SW 1271 (cell line): ENCODE results near the gene LINC00237.

Experiments used
- DNase-seq, 2 experiments: peaks; one replicate each; lab custom pipeline; 2025; lab: John Stamatoyannopoulos, UW

LINC00237 gene

GRCh38 chr20:21125072-21125848 lies 19.1 kb upstream of the LINC00237 start:
- peak in 1 of 2 experiments; percentile 75 for DNase-seq

- no peak for DNase-seq
Observed at GRCh38 chr20:21124190-21124589, 18.0 kb upstream of the LINC00237 start.

DNA sequence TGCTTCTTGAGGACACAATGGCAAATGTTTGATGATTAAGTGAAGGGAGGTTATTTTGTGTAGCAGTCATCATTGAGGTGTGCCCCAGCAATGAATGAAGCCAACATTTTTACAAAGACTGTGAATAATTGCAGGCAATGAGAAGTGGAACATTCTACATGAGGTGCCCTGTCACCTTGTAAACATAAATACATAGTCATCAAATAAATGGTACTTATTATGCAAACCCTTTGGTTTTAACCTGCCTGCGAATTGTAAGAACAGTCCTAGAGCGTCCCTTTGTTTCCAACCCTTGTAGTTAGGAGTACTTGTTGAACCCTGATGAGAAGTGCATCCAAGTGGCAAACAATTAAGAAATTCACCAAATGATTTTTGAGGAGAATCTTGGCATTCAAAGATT lies 12.6 kb upstream of the LINC00237 start:
- no peak for DNase-seq

DNA sequence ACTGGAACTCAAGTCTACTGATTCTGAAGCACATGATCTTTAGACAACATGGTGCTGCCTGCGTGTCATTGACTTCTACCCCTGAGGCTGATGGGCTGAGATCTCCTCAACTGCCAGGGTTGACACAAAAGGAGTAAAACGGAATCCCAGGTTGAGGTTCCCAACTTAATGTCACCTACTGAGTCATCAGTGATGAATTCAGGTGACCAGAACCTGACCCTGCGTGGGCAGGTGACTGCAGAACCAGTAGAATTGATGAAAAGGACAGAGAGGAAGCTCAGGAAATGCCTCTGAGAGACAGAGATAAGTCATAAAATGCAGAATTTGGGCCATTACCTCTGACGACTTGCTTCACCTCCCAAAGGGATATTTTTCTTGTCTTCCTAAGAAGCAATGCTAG lies 12.0 kb upstream of the LINC00237 start:
- no peak for DNase-seq

GRCh38 chr20:21117521-21117920 lies 11.4 kb upstream of the LINC00237 start:
- DNase-seq = no peak

DNA sequence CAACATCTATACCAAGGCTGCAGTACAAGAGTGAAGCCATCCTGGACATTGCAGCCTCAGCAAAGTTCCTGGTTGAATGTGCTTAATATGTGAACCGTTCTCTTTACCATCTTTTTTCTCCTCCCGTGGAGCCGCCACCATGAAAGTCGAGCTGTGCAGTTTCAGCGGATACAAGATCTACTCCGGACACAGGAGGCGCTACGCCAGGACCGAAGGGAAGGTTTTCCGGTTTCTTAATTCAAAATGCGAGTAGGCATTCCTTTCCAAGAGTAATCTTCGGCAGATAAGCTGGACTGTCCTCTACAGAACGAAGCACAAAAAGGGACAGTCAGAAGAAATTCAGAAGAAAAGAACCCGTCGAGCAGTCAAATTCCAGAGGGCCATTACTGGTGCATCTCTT lies 8.4 kb upstream of the LINC00237 start:
- no peak for DNase-seq

GRCh38 chr20:21113697-21114096 lies 7.5 kb upstream of the LINC00237 start:
- no peak for DNase-seq

- DNase-seq = no peak
Observed at GRCh38 chr20:21111416-21111815, 5.3 kb upstream of the LINC00237 start.

- no peak for DNase-seq
Observed at GRCh38 chr20:21110811-21111210, 4.7 kb upstream of the LINC00237 start.

- no peak for DNase-seq
Observed at GRCh38 chr20:21109144-21109543, 3.0 kb upstream of the LINC00237 start.

GRCh38 chr20:21105429-21106170 lies 558 bp downstream of the LINC00237 start:
- no peak for DNase-seq

DNA sequence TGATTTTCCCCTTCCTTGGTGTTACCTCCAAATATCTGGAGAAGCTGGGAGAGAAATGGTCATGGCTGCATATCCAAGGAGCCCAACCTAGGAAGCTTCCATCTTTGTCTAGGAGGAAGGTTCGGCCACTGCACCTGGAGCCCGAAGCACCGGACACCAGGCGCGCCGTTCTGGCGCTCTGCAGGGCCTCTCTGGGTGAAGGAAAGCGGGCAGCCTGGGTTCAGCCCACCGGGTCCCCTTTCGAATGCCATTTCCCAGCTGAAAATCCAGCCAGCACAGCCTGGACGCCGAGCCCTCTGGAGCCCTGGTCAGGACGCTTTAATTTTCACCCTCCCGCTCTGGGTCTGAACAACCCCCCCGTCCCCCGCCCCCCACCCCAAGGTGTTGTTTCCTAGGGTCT lies 1.2 kb downstream of the LINC00237 start:
- DNase-seq = no peak

DNA sequence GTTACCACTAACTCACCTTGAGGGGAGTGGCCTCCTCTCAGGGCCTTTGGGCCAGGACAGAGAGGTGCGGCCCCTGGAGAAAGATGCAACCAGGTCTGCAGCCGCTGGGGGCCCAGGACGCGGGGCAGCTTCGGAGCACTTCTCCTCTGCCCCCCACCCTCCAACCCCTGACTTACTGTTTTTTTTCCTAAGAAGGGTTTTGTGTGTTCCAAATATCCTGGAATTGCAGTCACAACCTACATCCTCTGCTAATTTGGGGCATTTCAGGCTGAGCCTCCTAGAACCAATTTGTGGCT lies 1.7 kb downstream of the LINC00237 start:
- no peak for DNase-seq

DNA sequence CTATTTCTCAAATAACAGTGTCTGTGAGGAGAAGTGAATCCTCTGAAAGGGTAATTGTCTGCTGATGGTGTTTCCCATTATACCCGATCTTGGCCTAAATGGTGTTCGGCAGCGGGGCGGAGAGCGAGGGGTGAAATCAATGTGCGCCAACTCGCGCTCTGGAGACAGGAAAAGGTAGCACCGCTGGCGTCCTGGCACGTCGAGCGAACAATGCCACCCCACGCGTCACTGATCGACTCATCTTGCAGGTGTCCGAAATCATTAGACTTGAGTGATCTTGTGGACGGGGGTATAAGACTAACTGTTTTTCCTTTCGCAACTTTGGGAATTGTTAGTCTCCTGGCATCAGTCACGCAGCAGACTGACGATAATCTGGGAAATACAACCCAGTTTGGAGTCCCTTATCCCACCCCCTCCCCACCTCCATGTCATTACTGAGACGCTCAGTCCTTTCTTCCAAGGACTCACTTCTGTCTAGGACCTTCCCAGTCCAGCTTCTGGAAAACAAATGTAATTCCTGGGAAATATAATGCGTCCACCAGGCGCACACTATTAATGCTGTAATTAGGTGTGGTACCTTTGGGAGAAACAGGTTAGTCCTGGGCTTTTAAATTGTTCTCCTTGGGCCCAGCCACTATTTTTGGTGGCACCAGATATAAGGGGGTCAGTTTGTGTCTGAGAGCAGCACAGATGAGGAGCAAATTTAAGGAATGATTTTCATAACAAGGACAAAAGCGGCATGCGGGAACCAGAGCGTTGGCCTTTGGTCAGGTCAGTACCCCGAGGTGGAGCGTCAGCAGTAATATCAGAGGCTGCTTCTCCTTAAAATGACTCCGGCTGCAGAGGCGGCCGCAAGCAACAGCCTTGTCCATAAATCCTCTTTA lies 2.3 kb downstream of the LINC00237 start:
- DNase-seq = no peak

DNA sequence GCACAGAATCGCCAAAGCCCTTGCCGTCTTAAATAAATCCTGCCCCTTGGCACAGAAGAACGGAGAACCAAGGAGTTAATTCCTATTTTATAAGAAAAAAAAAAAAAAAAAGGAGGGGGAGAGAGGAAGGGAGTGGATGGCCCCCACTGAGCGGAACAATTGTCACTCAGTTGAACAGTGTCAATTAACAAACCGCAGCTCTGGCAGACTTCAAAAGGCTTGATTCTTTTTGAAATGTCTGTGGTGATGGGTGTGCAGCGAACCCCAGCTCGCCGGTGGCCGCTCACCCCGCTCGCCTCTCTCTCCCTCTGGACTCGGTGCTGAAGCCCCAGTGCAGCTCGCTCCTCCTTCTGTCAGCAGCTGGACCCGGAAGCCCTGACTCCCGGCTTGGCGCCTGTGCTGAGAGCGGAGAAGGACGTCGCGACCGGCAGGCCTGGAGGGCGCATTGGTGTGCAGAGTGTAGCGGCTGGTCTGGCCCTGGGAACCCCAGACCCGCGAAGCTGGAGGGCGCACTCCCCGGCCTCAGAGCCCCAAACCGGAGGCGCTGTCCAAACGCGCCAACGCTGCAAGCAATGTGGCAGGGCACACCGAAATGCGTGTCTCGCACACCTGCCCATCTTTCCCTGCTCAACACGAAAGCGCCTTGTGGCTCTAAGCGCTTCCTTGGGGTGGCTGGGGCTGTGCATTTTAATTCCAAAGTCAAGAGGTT lies 3.4 kb downstream of the LINC00237 start:
- DNase-seq = no peak

DNA sequence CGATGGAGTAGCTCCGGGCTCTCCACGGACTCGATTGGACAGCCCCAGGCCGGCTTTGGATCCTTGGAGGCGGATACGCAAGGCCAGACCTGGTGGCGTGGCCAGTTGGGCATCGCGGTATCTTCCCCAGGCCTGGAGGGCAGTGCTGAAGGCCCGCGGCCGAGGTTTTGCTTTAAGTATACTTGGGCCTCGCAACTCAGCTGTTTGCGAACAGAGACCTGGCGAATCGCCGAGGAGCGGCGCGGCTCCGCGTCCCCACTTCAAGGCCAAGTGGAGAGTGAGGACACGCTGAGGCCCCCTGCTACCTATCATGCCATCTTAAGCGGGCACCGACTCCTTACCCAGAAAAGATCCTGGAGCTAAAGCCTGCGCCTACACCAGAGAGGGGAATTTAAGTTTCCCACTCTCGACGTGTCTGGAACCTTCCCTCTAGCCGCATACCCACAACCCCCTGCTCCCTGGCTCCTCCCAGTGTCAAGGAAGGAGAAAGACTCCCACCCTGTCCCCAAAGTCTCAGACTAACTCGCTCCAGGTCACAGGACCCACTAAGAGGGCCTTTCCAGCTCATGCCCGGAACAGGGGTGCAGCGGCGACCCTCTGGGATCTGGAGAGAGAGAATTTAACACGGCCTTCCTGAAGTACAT lies 4.1 kb downstream of the LINC00237 start:
- DNase-seq = no peak

- no peak for DNase-seq
Observed at GRCh38 chr20:21101453-21101931, 4.7 kb downstream of the LINC00237 start.

GRCh38 chr20:21100578-21101452 lies 5.3 kb downstream of the LINC00237 start:
- no peak for DNase-seq

DNA sequence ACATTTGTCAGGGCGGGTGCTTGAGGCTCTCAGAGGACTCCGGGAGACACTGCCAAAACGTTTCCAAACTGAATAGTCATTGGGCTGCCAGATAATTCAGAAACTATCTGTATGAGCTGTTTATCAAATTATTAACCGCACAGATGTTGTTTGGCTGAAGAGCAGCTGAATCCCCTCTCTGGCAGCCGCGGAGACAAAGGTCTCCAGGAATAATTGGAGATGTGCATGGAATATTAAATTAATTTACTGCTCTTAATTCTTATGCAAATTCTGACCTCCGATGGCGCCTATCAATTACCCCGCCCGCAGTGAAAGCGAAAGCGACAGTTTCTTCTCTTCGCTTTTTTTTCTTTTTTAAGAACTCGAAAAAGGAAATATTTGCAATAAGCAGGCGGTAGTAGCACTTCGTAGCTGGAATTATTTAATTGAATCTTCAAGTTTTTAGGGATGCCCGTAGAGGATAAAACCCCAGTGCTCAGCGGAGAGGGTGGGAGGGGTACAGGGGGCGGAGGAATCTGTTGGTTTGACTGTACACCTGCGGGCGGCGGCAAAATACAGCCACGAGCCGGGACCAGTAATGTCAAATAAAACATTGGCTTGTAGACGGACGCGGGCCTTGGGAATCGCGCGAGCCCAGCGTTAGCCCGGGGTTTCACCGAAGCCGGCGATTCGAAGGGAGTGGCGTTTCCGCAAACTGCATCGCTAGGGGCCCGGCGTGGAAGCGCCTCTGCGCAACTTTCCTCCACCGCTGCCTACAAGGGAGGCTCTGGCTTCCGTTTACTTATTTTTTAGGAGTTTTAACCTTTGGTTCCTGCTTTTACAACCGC lies 6.2 kb downstream of the LINC00237 start:
- DNase-seq = no peak
